H9 (cell line): Measurements from ENCODE around the gene CHAF1B. TPM values are rescaled to one million over a fixed set of nuclear protein-coding genes. Genes with fewer than 3 reads are reported as not detected.

Experiments
- DNase-seq: peaks from one replicate; pipeline ENCODE4 v3.0.0-alpha.2; 2017
- H2AFZ ChIP-seq: one replicate; pipeline ENCODE4 v1.6.1; 2013; ENCODE audit warnings: mild to moderate bottlenecking, low read length, control low read depth, moderate library complexity
- H2AK5ac ChIP-seq: 2 replicates; pipeline ENCODE4 v1.6.1; 2013; ENCODE audit warnings: low read length, control low read depth, mixed read lengths; ENCODE audit not compliant: insufficient read length
- H2BK120ac ChIP-seq: one replicate; pipeline ENCODE4 v1.6.1; 2013; ENCODE audit warnings: low read depth, mild to moderate bottlenecking, low read length, control low read depth, inconsistent platforms; ENCODE audit not compliant: poor library complexity, severe bottlenecking
- H2BK12ac ChIP-seq: 2 replicates; pipeline ENCODE4 v1.6.1; 2013; ENCODE audit warnings: low read length, control low read depth, mixed read lengths, low read depth; ENCODE audit not compliant: insufficient read length
- H2BK15ac ChIP-seq: 2 replicates; pipeline ENCODE4 v1.6.1; 2013; ENCODE audit warnings: low read depth, low read length, control low read depth
- H2BK20ac ChIP-seq: one replicate; pipeline ENCODE4 v1.6.1; 2013; ENCODE audit warnings: low read depth, mild to moderate bottlenecking, low read length, control low read depth, inconsistent platforms; ENCODE audit not compliant: poor library complexity, severe bottlenecking
- H2BK5ac ChIP-seq: 2 replicates; pipeline ENCODE4 v1.6.1; 2013; ENCODE audit warnings: low read length, control low read depth, mixed read lengths; ENCODE audit not compliant: insufficient read length
- H3K14ac ChIP-seq: 2 replicates; pipeline ENCODE4 v1.6.1; 2013; ENCODE audit warnings: low read length, control low read depth; ENCODE audit not compliant: insufficient read depth
- H3K18ac ChIP-seq: 2 replicates; pipeline ENCODE4 v1.6.1; 2013; ENCODE audit warnings: low read depth, mild to moderate bottlenecking, mixed read lengths, low read length, control low read depth; ENCODE audit not compliant: insufficient read length
- H3K23ac ChIP-seq: 2 replicates; pipeline ENCODE4 v1.6.1; 2013; ENCODE audit warnings: low read length, control low read depth, mixed read lengths, low read depth; ENCODE audit not compliant: insufficient read length
- H3K23me2 ChIP-seq: 2 replicates; pipeline ENCODE4 v1.6.1; 2013; ENCODE audit warnings: low read depth, mild to moderate bottlenecking, mixed read lengths, low read length, control low read depth; ENCODE audit not compliant: insufficient read length, poor library complexity, severe bottlenecking
- H3K27ac ChIP-seq: 2 replicates; pipeline ENCODE4 v1.5.1; 2013; ENCODE audit warnings: low read length, control low read depth, mixed read lengths, low read depth; ENCODE audit not compliant: insufficient read length
- H3K27me3 ChIP-seq: 2 replicates; pipeline ENCODE4 v1.6.1; 2013; ENCODE audit warnings: low read length, control low read depth, inconsistent platforms; ENCODE audit not compliant: insufficient read depth
- H3K4ac ChIP-seq: 2 replicates; pipeline ENCODE4 v1.6.1; 2013; ENCODE audit warnings: low read depth, mild to moderate bottlenecking, control low read depth, inconsistent platforms, low read length, moderate library complexity
- H3K4me1 ChIP-seq: 2 replicates; pipeline ENCODE4 v1.6.1; 2013; ENCODE audit warnings: low read length, control low read depth, inconsistent platforms; ENCODE audit not compliant: insufficient read depth
- H3K4me2 ChIP-seq: 2 replicates; pipeline ENCODE4 v1.6.1; 2013; ENCODE audit warnings: low read length, control low read depth, mixed read lengths; ENCODE audit not compliant: insufficient read length, insufficient read depth
- H3K56ac ChIP-seq: 2 replicates; pipeline ENCODE4 v1.6.1; 2013; ENCODE audit warnings: low read depth, mild to moderate bottlenecking, mixed read lengths, low read length, control low read depth; ENCODE audit not compliant: insufficient read length
- H3K79me1 ChIP-seq: 2 replicates; pipeline ENCODE4 v1.6.1; 2013; ENCODE audit warnings: low read depth, mild to moderate bottlenecking, moderate library complexity, low read length, control low read depth, inconsistent platforms; ENCODE audit not compliant: insufficient read depth, poor library complexity, severe bottlenecking
- H3K79me2 ChIP-seq: 2 replicates; pipeline ENCODE4 v1.6.1; 2013; ENCODE audit warnings: low read length, control low read depth, inconsistent platforms; ENCODE audit not compliant: insufficient read depth
- H3K9ac ChIP-seq: 2 replicates; pipeline ENCODE4 v1.6.1; 2013; ENCODE audit warnings: low read length, control low read depth, mixed read lengths; ENCODE audit not compliant: insufficient read length; ENCODE audit errors: extremely low read depth
- H3K9me3 ChIP-seq: one replicate; pipeline ENCODE4 v1.6.1; 2013; ENCODE audit warnings: low read depth, low read length, inconsistent platforms; ENCODE audit not compliant: control insufficient read depth
- H3T11ph ChIP-seq: one replicate; pipeline ENCODE4 v1.6.1; 2013; ENCODE audit warnings: mild to moderate bottlenecking, low read length, control low read depth, inconsistent platforms
- H4K20me1 ChIP-seq: one replicate; pipeline ENCODE4 v1.6.1; 2013; ENCODE audit not compliant: control insufficient read depth, insufficient read length, insufficient read depth
- H4K5ac ChIP-seq: 2 replicates; pipeline ENCODE4 v1.6.1; 2013; ENCODE audit warnings: low read depth, mild to moderate bottlenecking, mixed read lengths, low read length, control low read depth; ENCODE audit not compliant: insufficient read length
- H4K8ac ChIP-seq: replicated peaks from 2 replicates; pipeline ENCODE4 v1.6.1; 2013; ENCODE audit warnings: low read length, control low read depth, mixed read lengths, low read depth; ENCODE audit not compliant: insufficient read length
- H4K91ac ChIP-seq: 2 replicates; pipeline ENCODE4 v1.6.1; 2013; ENCODE audit warnings: low read depth, mild to moderate bottlenecking, moderate library complexity, mixed read lengths, low read length, control low read depth; ENCODE audit not compliant: insufficient read length
- H3K27ac Mint-ChIP-seq, 3 experiments: 2 replicates in 2 of 3; 3 replicates in 1 of 3; pipeline ENCODE4 v1.8.0; 2020 to 2021; ENCODE audit warnings: mixed read lengths in 3 of 3, mild to moderate bottlenecking in 1 of 3, moderate library complexity in 1 of 3
- H3K27me3 Mint-ChIP-seq: 2 replicates; pipeline ENCODE4 v1.8.0; 2021; ENCODE audit warnings: low read depth, mild to moderate bottlenecking, moderate library complexity, mixed read lengths
- H3K36me3 Mint-ChIP-seq, 3 experiments: 2 replicates in 2 of 3; 3 replicates in 1 of 3; pipeline ENCODE4 v1.8.0; 2020 to 2021; ENCODE audit warnings: low read depth in 3 of 3, mixed read lengths in 3 of 3; ENCODE audit not compliant: insufficient read depth in 1 of 3
- H3K4me1 Mint-ChIP-seq, 2 experiments: 2 replicates each; pipeline ENCODE4 v1.8.0; 2020; ENCODE audit warnings: mixed read lengths in 2 of 2
- H3K4me3 Mint-ChIP-seq, 2 experiments: 2 replicates in 1 of 2; 3 replicates in 1 of 2; pipeline ENCODE4 v1.8.0; 2020 to 2021; ENCODE audit warnings: mild to moderate bottlenecking in 2 of 2, mixed read lengths in 2 of 2, moderate library complexity in 1 of 2
- H3K9me3 Mint-ChIP-seq, 2 experiments: 2 replicates in 1 of 2; 3 replicates in 1 of 2; pipeline ENCODE4 v1.8.0; 2020; ENCODE audit warnings: mild to moderate bottlenecking in 2 of 2, mixed read lengths in 2 of 2, moderate library complexity in 1 of 2
- total RNA-seq: library from RNA; stranded (reverse); gene quantifications from 2 replicates; pipeline ENCODE4 v1.2.1, GENCODE V29; 2021
- TF ChIP-seq, protein P1 (sequence below): fragments of 200-600 bp; sonication (generic); conservative IDR thresholded peaks from 3 replicates; pipeline ENCODE4 v1.8.0; 2021; ENCODE audit warnings: antibody characterized with exemption, mild to moderate bottlenecking

Gene CHAF1B
- total RNA-seq, 1 experiment from 2014 or later: 19.3 TPM

DNA sequence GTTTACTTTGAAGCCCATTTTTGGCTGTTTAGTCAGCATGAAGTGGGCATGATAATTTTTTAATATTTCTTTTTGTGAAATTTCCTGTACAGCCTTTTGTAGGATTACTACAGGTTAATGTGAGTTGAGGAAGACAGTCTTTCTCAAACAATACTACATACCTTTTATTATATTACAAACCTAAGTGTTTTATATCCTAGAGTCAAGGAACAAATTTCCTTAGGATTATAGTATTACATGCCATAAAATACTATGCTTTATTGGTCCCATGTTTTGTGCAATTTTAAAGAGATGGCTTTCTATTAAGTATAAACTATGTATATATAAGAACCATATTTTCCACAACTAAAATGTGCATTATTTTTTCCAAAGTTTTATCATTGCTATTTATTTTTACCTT, 9.2 kb upstream of the CHAF1B start:
- Histone ChIP-seq H3K9ac (no peak overlapping the region), H2BK15ac (no peak overlapping the region), H2BK12ac (no peak overlapping the region), H3K4me2 (no peak overlapping the region), H3K4me1 (no peaks in the 10 kb centered on the region), H3K23ac (no peak overlapping the region), H2BK120ac (no peak overlapping the region), H2AK5ac (no peak overlapping the region), H3K4ac (no peak overlapping the region), H3K27ac (no peak overlapping the region), H3K56ac (no peak overlapping the region), H2BK5ac (no peak overlapping the region), H3K79me1 (no peaks in the 10 kb centered on the region), H4K20me1 (no peaks in the 10 kb centered on the region), H4K8ac (no peak overlapping the region), H3K27me3 (no peaks in the 10 kb centered on the region), H3K79me2 (no peaks in the 10 kb centered on the region), H3K18ac (no peak overlapping the region), H4K5ac (no peak overlapping the region), H3T11ph (no peak overlapping the region), H4K91ac (no peak overlapping the region), H2BK20ac (no peak overlapping the region), H2AFZ (no peak overlapping the region), H3K14ac (no peak overlapping the region), H3K9me3 (no peaks in the 10 kb centered on the region), H3K23me2 (no peaks in the 10 kb centered on the region)
- 0 out of 4 replicates have a peak, but pooled peaks cover 0 to 2% of the 10 kb centered on the region in 2 experiments for H3K4me1 Mint-ChIP-seq
- H3K4me3 Mint-ChIP-seq: no peak overlapping the region
- H3K36me3 Mint-ChIP-seq: peaks cover 14 to 56% (median 43%) of the 10 kb centered on the region in 3 experiments
- no peak overlapping the region for H3K27ac Mint-ChIP-seq
- H3K27me3 Mint-ChIP-seq: no peaks in the 10 kb centered on the region
- TF ChIP-seq, protein P1, sequence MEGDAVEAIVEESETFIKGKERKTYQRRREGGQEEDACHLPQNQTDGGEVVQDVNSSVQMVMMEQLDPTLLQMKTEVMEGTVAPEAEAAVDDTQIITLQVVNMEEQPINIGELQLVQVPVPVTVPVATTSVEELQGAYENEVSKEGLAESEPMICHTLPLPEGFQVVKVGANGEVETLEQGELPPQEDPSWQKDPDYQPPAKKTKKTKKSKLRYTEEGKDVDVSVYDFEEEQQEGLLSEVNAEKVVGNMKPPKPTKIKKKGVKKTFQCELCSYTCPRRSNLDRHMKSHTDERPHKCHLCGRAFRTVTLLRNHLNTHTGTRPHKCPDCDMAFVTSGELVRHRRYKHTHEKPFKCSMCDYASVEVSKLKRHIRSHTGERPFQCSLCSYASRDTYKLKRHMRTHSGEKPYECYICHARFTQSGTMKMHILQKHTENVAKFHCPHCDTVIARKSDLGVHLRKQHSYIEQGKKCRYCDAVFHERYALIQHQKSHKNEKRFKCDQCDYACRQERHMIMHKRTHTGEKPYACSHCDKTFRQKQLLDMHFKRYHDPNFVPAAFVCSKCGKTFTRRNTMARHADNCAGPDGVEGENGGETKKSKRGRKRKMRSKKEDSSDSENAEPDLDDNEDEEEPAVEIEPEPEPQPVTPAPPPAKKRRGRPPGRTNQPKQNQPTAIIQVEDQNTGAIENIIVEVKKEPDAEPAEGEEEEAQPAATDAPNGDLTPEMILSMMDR: no peak
- no peaks in the 10 kb centered on the region for H3K9me3 Mint-ChIP-seq
- no peak for DNase-seq
